Mammary epithelial cell (primary cell): ENCODE measurements around the gene NEK7.

Experiments
- CTCF ChIP-seq, 2 donors: IDR thresholded peaks in 1 of 2; conservative IDR thresholded peaks in 1 of 2; 2 replicates each; pipeline ENCODE4 v1.5.1; 2011 to 2012; ENCODE audit warnings: inconsistent platforms in 2 of 2, low read length in 2 of 2, mild to moderate bottlenecking in 2 of 2, control low read depth in 1 of 2, low read depth in 1 of 2; ENCODE audit not compliant: insufficient read depth in 1 of 2; ENCODE audit errors: extremely low read depth in 1 of 2
- EZH2 ChIP-seq: IDR thresholded peaks from 2 replicates; pipeline ENCODE4 v1.6.1; 2012; ENCODE audit warnings: low read length, inconsistent platforms, borderline replicate concordance

- TF ChIP-seq CTCF (conservative IDR thresholded peaks at IDR 0.05 in 1 of 2, IDR thresholded peaks at IDR 0.05 in 1 of 2; ENCODE audit: extremely low read depth in 1 of 2, insufficient read depth in 1 of 2, low read depth in 1 of 2, low read length in 2 of 2), result no peak
- no peak for TF ChIP-seq EZH2
Measured at GRCh38 chr1:198121056-198121826, 35.6 kb upstream of the NEK7 start.
